HepG2 (cell line): ENCODE results near the gene FBXO11. TPM values are rescaled to one million over a fixed set of nuclear protein-coding genes. Genes with fewer than 3 reads are reported as not detected.

ENCODE experiments used
- AHR ChIP-seq: IDR thresholded peaks from 2 replicates; pipeline ENCODE4 v1.6.1; 2018; ENCODE audit warnings: missing genetic modification reagents, missing compliant biosample characterization
- CEBPG ChIP-seq: IDR thresholded peaks from 2 replicates; pipeline ENCODE4 v1.6.1; 2016
- CENPX ChIP-seq: sonication (generic); formaldehyde crosslinking; IDR thresholded peaks from 2 replicates; pipeline ENCODE4 v1.9.0; 2021; ENCODE audit warnings: mild to moderate bottlenecking, missing genetic modification reagents, moderate library complexity
- EED ChIP-seq: sonication (generic); formaldehyde crosslinking; IDR thresholded peaks from 2 replicates; pipeline ENCODE4 v1.5.0; 2020; ENCODE audit warnings: mild to moderate bottlenecking, missing genetic modification reagents
- FOXA3 ChIP-seq: IDR thresholded peaks from 2 replicates; pipeline ENCODE4 v1.6.1; 2016; ENCODE audit warnings: missing genetic modification reagents, missing compliant biosample characterization
- HNF4A ChIP-seq: sonication (generic); formaldehyde crosslinking; IDR thresholded peaks from 2 replicates; pipeline ENCODE4 v1.4.0; 2020; ENCODE audit warnings: missing genetic modification reagents
- HNRNPH1 ChIP-seq: fragments of 200-400 bp; formaldehyde crosslinking; optimal IDR thresholded peaks from 2 replicates; pipeline ENCODE3; 2017; ENCODE audit warnings: mild to moderate bottlenecking, low read depth, low read length
- IRF9 ChIP-seq: sonication (generic); formaldehyde crosslinking; IDR thresholded peaks from 2 replicates; pipeline ENCODE4 v1.8.0; 2022; ENCODE audit warnings: missing genetic modification reagents, mild to moderate bottlenecking, borderline replicate concordance
- KAT2B ChIP-seq: fragments of 150-350 bp; IDR thresholded peaks from 2 replicates; pipeline ENCODE4 v1.6.1; 2014; ENCODE audit warnings: low read depth, low read length, borderline replicate concordance
- MED1 ChIP-seq: sonication (generic); formaldehyde crosslinking; IDR thresholded peaks from 2 replicates; pipeline ENCODE4 v1.4.0; 2020; ENCODE audit warnings: missing genetic modification reagents
- MLLT10 ChIP-seq: sonication (generic); formaldehyde crosslinking; IDR thresholded peaks from 2 replicates; pipeline ENCODE4 v1.4.0; 2020; ENCODE audit warnings: missing genetic modification reagents
- SMARCE1 ChIP-seq: fragments of 450-650 bp; IDR thresholded peaks from 2 replicates; pipeline ENCODE4 v1.6.1; 2017; ENCODE audit warnings: borderline replicate concordance
- SMC3 ChIP-seq: IDR thresholded peaks from 2 replicates; pipeline ENCODE4 v1.6.1; 2011; ENCODE audit warnings: low read length, improper control_type of control experiment
- TBP ChIP-seq: sonication (generic); formaldehyde crosslinking; IDR thresholded peaks from 2 replicates; pipeline ENCODE4 v1.5.0; 2020; ENCODE audit warnings: missing genetic modification reagents
- ZNF317 ChIP-seq: sonication (generic); formaldehyde crosslinking; IDR thresholded peaks from 2 replicates; pipeline ENCODE4 v1.5.0; 2020; ENCODE audit warnings: mild to moderate bottlenecking, missing genetic modification reagents
- ZNF614 ChIP-seq: IDR thresholded peaks from 2 replicates; pipeline ENCODE4 v1.6.1; 2018; ENCODE audit warnings: missing biosample characterization, missing genetic modification reagents, inconsistent platforms, borderline replicate concordance
- ZNF777 ChIP-seq: sonication (generic); formaldehyde crosslinking; IDR thresholded peaks from 2 replicates; pipeline ENCODE4 v1.4.0; 2020; ENCODE audit warnings: missing genetic modification reagents
- ZSCAN31 ChIP-seq: sonication (generic); formaldehyde crosslinking; IDR thresholded peaks from 2 replicates; pipeline ENCODE4 v1.5.0; 2020; ENCODE audit warnings: low read depth, mild to moderate bottlenecking, missing genetic modification reagents
- polyA plus RNA-seq, 8 experiments: library from polyadenylated mRNA; depleted of rRNA in 3 of 8; stranded (reverse) in 7 of 8; unstranded in 1 of 8; fragments of >200 nt; fragmentation: Illumina TruSeq in 4 of 8; extraction: Trizol in 4 of 8; gene quantifications; 2 replicates each; pipeline versions ENCODE4 v1.2.1 to v1.2.3, GENCODE V29; 2011 to 2016; ENCODE audit warnings: low read depth in 4 of 8, missing spikeins in 1 of 8, mixed read lengths in 1 of 8; ENCODE audit not compliant: insufficient read depth in 1 of 8
- total RNA-seq, 5 experiments: library from RNA; depleted of rRNA; stranded (reverse); fragments of >200 nt; fragmentation: Illumina TruSeq; extraction: Trizol; gene quantifications; 2 replicates each; pipeline ENCODE4 v1.2.3, GENCODE V29; 2016; ENCODE audit warnings: low read depth in 1 of 5
- TF ChIP-seq, protein P1 (sequence below): sonication (generic); formaldehyde crosslinking; IDR thresholded peaks from 2 replicates; pipeline ENCODE4 v1.9.0; 2021; ENCODE audit warnings: missing genetic modification reagents, mild to moderate bottlenecking, borderline replicate concordance
- TF ChIP-seq, protein P2 (sequence below): sonication (generic); formaldehyde crosslinking; IDR thresholded peaks from 2 replicates; pipeline ENCODE4 v1.5.1; 2020; ENCODE audit warnings: mild to moderate bottlenecking, missing genetic modification reagents, borderline replicate concordance
- TF ChIP-seq, protein P3 (sequence below): sonication (generic); formaldehyde crosslinking; IDR thresholded peaks from 2 replicates; pipeline ENCODE4 v1.5.0; 2020; ENCODE audit warnings: mild to moderate bottlenecking, missing genetic modification reagents, borderline replicate concordance

Gene FBXO11
- total and polyA plus RNA-seq, 2 of the 13 experiments (the other 11 are each of a cell fraction or from before 2014, with no cell fraction given): 27.9 to 47.6 TPM

- TF ChIP-seq MLLT10 (CRISPR knock-in tag): 0 out of 2 replicates have a peak, but pooled peaks have one; percentile 48
- TF ChIP-seq, protein P1, sequence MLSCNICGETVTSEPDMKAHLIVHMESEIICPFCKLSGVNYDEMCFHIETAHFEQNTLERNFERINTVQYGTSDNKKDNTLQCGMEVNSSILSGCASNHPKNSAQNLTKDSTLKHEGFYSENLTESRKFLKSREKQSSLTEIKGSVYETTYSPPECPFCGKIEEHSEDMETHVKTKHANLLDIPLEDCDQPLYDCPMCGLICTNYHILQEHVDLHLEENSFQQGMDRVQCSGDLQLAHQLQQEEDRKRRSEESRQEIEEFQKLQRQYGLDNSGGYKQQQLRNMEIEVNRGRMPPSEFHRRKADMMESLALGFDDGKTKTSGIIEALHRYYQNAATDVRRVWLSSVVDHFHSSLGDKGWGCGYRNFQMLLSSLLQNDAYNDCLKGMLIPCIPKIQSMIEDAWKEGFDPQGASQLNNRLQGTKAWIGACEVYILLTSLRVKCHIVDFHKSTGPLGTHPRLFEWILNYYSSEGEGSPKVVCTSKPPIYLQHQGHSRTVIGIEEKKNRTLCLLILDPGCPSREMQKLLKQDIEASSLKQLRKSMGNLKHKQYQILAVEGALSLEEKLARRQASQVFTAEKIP: no peak
- TF ChIP-seq, protein P2, sequence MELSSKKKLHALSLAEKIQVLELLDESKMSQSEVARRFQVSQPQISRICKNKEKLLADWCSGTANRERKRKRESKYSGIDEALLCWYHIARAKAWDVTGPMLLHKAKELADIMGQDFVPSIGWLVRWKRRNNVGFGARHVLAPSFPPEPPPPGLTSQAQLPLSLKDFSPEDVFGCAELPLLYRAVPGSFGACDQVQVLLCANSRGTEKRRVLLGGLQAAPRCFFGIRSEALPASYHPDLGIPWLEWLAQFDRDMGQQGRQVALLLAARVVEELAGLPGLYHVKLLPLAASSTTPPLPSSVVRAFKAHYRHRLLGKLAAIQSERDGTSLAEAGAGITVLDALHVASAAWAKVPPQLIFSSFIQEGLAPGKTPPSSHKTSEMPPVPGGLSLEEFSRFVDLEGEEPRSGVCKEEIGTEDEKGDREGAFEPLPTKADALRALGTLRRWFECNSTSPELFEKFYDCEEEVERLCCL (CRISPR knock-in tag): peak; percentile 81
- no peak for TF ChIP-seq HNRNPH1
- TF ChIP-seq ZNF317 (CRISPR knock-in tag): no peak
- TF ChIP-seq ZNF777: peak; percentile 84
- peak; percentile 26; the same call in 1 of the 2 replicates for TF ChIP-seq ZNF614
- TF ChIP-seq IRF9 (CRISPR knock-in tag): peak; percentile 97
- no peak for TF ChIP-seq CENPX (CRISPR knock-in tag)
- TF ChIP-seq SMARCE1: no peak
- peak; percentile 74; the same call in 1 of the 2 replicates for TF ChIP-seq AHR (CRISPR knock-in tag)
- TF ChIP-seq HNF4A: no peak
- peak; percentile 79 for TF ChIP-seq ZSCAN31
- TF ChIP-seq MED1 (CRISPR knock-in tag): peak; percentile 12; the same call in 1 of the 2 replicates
- no peak for TF ChIP-seq KAT2B
- TF ChIP-seq FOXA3 (CRISPR knock-in tag): peak; percentile 53
- 0 out of 2 replicates have a peak, but pooled peaks have one; percentile 2 for TF ChIP-seq CEBPG
- TF ChIP-seq EED: peak; percentile 83; the same call in 1 of the 2 replicates
- TF ChIP-seq, protein P3, sequence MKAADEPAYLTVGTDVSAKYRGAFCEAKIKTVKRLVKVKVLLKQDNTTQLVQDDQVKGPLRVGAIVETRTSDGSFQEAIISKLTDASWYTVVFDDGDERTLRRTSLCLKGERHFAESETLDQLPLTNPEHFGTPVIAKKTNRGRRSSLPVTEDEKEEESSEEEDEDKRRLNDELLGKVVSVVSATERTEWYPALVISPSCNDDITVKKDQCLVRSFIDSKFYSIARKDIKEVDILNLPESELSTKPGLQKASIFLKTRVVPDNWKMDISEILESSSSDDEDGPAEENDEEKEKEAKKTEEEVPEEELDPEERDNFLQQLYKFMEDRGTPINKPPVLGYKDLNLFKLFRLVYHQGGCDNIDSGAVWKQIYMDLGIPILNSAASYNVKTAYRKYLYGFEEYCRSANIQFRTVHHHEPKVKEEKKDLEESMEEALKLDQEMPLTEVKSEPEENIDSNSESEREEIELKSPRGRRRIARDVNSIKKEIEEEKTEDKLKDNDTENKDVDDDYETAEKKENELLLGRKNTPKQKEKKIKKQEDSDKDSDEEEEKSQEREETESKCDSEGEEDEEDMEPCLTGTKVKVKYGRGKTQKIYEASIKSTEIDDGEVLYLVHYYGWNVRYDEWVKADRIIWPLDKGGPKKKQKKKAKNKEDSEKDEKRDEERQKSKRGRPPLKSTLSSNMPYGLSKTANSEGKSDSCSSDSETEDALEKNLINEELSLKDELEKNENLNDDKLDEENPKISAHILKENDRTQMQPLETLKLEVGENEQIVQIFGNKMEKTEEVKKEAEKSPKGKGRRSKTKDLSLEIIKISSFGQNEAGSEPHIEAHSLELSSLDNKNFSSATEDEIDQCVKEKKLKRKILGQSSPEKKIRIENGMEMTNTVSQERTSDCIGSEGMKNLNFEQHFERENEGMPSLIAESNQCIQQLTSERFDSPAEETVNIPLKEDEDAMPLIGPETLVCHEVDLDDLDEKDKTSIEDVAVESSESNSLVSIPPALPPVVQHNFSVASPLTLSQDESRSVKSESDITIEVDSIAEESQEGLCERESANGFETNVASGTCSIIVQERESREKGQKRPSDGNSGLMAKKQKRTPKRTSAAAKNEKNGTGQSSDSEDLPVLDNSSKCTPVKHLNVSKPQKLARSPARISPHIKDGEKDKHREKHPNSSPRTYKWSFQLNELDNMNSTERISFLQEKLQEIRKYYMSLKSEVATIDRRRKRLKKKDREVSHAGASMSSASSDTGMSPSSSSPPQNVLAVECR (CRISPR knock-in tag): peak; percentile 92
- TF ChIP-seq SMC3: no peak
- TF ChIP-seq TBP (CRISPR knock-in tag): no peak
Observed at GRCh38 chr2:47782671-47783485, 123.4 kb downstream of the FBXO11 start, which contains the start of gene MSH6 (continued).
